ENCODE data around the gene WASF2. TPM values are rescaled to one million over a fixed set of nuclear protein-coding genes. Genes with fewer than 3 reads are reported as not detected.

The WASF2 gene
- total and polyA plus RNA-seq, 2 of the 8 experiments (the other 6 are each of a cell fraction or from before 2014, with no cell fraction given) = 32.1 to 86.6 TPM

DNA sequence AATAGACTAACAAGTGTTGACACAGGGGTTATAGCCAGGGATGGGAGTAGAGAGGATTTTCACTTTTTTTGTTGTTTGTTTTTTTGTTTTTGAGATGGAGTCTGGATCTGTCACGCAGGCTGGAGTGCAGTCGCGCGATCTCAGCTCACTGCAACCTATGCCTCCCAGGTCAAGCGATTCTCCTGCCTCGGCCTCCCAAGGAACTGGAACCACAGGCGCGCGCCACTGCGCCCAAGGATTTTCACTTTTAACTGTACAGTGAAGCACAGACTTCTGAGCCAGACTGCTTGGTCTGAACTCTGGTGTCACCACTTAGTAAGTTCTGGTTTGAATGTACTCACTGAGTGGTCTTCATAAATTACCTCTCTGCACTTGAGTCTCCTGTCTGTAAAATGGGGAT is 40.2 kb upstream of the WASF2 start (continued):
- TF ChIP-seq NRF1 (IDR thresholded peaks at IDR 0.05; ENCODE audit: low read depth, low read length) = no peak
- no peak for TF ChIP-seq EGR1 (IDR thresholded peaks at IDR 0.05; ENCODE audit: borderline replicate concordance, low read depth, low read length)
- TF ChIP-seq GTF2F1 (IDR thresholded peaks at IDR 0.05; ENCODE audit: borderline replicate concordance, low read depth, low read length) = no peak
- TF ChIP-seq SIN3A (conservative IDR thresholded peaks at IDR 0.05 in 1 of 2, IDR thresholded peaks at IDR 0.05 in 1 of 2; ENCODE audit: low read depth in 1 of 2, low read length in 2 of 2) = no peak
- no peak for TF ChIP-seq USF2 (IDR thresholded peaks at IDR 0.05; ENCODE audit: low read length)
- no peak for TF ChIP-seq RXRA (IDR thresholded peaks at IDR 0.05; ENCODE audit: insufficient read depth, low read depth, low read length)

All from H1 (cell line).